HEK293T (cell line): ENCODE measurements around the gene ZCCHC14.

Experiments used
- CTCF ChIA-PET: fragments of 350-600 bp; formaldehyde crosslinking; extraction: SDS; loops from one replicate; lab custom pipeline; 2021; ENCODE audit warnings: antibody characterized with exemption, inconsistent platforms; lab: Yijun Ruan, JAX
- POLR2A ChIA-PET: fragments of 350-600 bp; formaldehyde crosslinking; extraction: SDS; loops from one replicate; lab custom pipeline; 2020; ENCODE audit warnings: antibody characterized with exemption, inconsistent platforms; lab: Yijun Ruan, JAX
- DNase-seq: peaks from one replicate; pipeline ENCODE4 v3.0.0; 2012; ENCODE audit warnings: mixed read lengths; ENCODE audit errors: extremely low spot score
- ARNT ChIP-seq: fragments of 450-650 bp; IDR thresholded peaks from 2 replicates; pipeline ENCODE4 v1.6.1; 2017; ENCODE audit warnings: mild to moderate bottlenecking
- BHLHE40 ChIP-seq: fragments of 450-650 bp; IDR thresholded peaks from 2 replicates; pipeline ENCODE4 v1.6.1; 2016; ENCODE audit warnings: mild to moderate bottlenecking, moderate library complexity, borderline replicate concordance
- CTBP1 ChIP-seq: fragments of 450-650 bp; IDR thresholded peaks from 2 replicates; pipeline ENCODE4 v1.6.1; 2016; ENCODE audit warnings: borderline replicate concordance
- ELF4 ChIP-seq: fragments of 450-650 bp; IDR thresholded peaks from 2 replicates; pipeline ENCODE4 v1.6.1; 2017; ENCODE audit warnings: antibody characterized with exemption
- FOXA1 ChIP-seq: fragments of 450-650 bp; IDR thresholded peaks from 2 replicates; pipeline ENCODE4 v1.6.1; 2016; ENCODE audit warnings: mild to moderate bottlenecking
- FOXK2 ChIP-seq: fragments of 450-650 bp; IDR thresholded peaks from 2 replicates; pipeline ENCODE4 v1.6.1; 2016; ENCODE audit warnings: mild to moderate bottlenecking
- FOXM1 ChIP-seq: fragments of 450-650 bp; IDR thresholded peaks from 2 replicates; pipeline ENCODE4 v1.6.1; 2017; ENCODE audit warnings: mild to moderate bottlenecking, borderline replicate concordance
- HDGF ChIP-seq: fragments of 450-650 bp; IDR thresholded peaks from 2 replicates; pipeline ENCODE4 v1.6.1; 2017; ENCODE audit warnings: antibody characterized with exemption, borderline replicate concordance
- L3MBTL2 ChIP-seq: fragments of 450-650 bp; conservative IDR thresholded peaks from 2 replicates; pipeline ENCODE4 v1.6.1; 2016; ENCODE audit warnings: mild to moderate bottlenecking
- LEF1 ChIP-seq: fragments of 450-650 bp; IDR thresholded peaks from 2 replicates; pipeline ENCODE4 v1.6.1; 2017; ENCODE audit warnings: mild to moderate bottlenecking, borderline replicate concordance
- NFRKB ChIP-seq: fragments of 450-650 bp; IDR thresholded peaks from 2 replicates; pipeline ENCODE4 v1.6.1; 2016; ENCODE audit warnings: mild to moderate bottlenecking, moderate library complexity
- PKNOX1 ChIP-seq: fragments of 450-650 bp; IDR thresholded peaks from 2 replicates; pipeline ENCODE4 v1.6.1; 2016
- SP1 ChIP-seq: fragments of 450-650 bp; IDR thresholded peaks from 2 replicates; pipeline ENCODE4 v1.6.1; 2017
- SUZ12 ChIP-seq: fragments of 450-650 bp; IDR thresholded peaks from 2 replicates; pipeline ENCODE4 v1.6.1; 2016; ENCODE audit warnings: mild to moderate bottlenecking
- TARDBP ChIP-seq: fragments of 450-650 bp; IDR thresholded peaks from 2 replicates; pipeline ENCODE4 v1.6.1; 2016
- ZNF384 ChIP-seq: fragments of 450-650 bp; IDR thresholded peaks from 2 replicates; pipeline ENCODE4 v1.6.1; 2016

Gene ZCCHC14

GRCh38 chr16:87418216-87418615 lies 74.6 kb downstream of the ZCCHC14 start:
- CTCF ChIA-PET: no interaction called here

GRCh38 chr16:87417528-87417910 lies 75.3 kb downstream of the ZCCHC14 start:
- ChIA-PET POLR2A (interaction anchor here (0.7 kb wide), 1 partner anchor 15 kb away, joined by 3 read pairs; no protein-coding TSS in a partner anchor), CTCF (interaction anchor here (1.3 kb wide), 1 partner anchor 219 kb away, joined by 8 read pairs; no protein-coding TSS in a partner anchor)
- TF ChIP-seq SUZ12 (no peak), NFRKB (no peak), PKNOX1 (no peak), HDGF (no peak), LEF1 (no peak), TARDBP (no peak), ELF4 (no peak), L3MBTL2 (no peak), CTBP1 (no peak), FOXK2 (no peak), ARNT (no peak)
- no peak for DNase-seq

More at GRCh38 chr16:87418216-87418615, 74.6 kb downstream of the ZCCHC14 start:
- TF ChIP-seq CTBP1 (no peak), TARDBP (no peak), FOXM1 (no peak), ELF4 (no peak), HDGF (no peak), PKNOX1 (no peak), SP1 (no peak)
- POLR2A ChIA-PET: interaction anchor here (0.7 kb wide), 1 partner anchor 16 kb away, joined by 3 read pairs; no protein-coding TSS in a partner anchor
- DNase-seq: no peak

- ChIA-PET POLR2A (no interaction called here), CTCF (interaction anchor here (0.8 to 1.3 kb wide), 5 partner anchors 23 to 219 kb away, joined by 3 to 9 read pairs (median 3); no protein-coding TSS in a partner anchor)
- no peak for DNase-seq
These were observed 75.8 kb downstream of the ZCCHC14 start for GRCh38 chr16:87416826-87417527.

GRCh38 chr16:87415441-87415840 lies 77.4 kb downstream of the ZCCHC14 start:
- POLR2A ChIA-PET: no interaction called here
- TF ChIP-seq L3MBTL2 (no peak), ARNT (no peak), HDGF (no peak), SP1 (no peak), BHLHE40 (no peak), FOXK2 (no peak), PKNOX1 (no peak), ZNF384 (no peak), NFRKB (no peak), TARDBP (no peak)
- CTCF ChIA-PET: no interaction called here
- no peak for DNase-seq

More at GRCh38 chr16:87416826-87417527, 75.8 kb downstream of the ZCCHC14 start:
- TF ChIP-seq HDGF (no peak), ELF4 (no peak), ARNT (no peak), SP1 (no peak), FOXM1 (no peak), NFRKB (no peak), LEF1 (no peak), FOXK2 (no peak), CTBP1 (no peak), L3MBTL2 (no peak), FOXA1 (no peak)

- POLR2A ChIA-PET: no interaction called here
- TF ChIP-seq SUZ12 (no peak), ELF4 (no peak), LEF1 (no peak), PKNOX1 (no peak), ARNT (no peak), TARDBP (no peak), FOXK2 (no peak), ZNF384 (no peak), SP1 (no peak), HDGF (no peak)
- DNase-seq: no peak
- CTCF ChIA-PET: no interaction called here
These were observed 78.6 kb downstream of the ZCCHC14 start for GRCh38 chr16:87414251-87414680.

GRCh38 chr16:87412996-87413421 lies 79.8 kb downstream of the ZCCHC14 start:
- CTCF ChIA-PET: no interaction called here
- POLR2A ChIA-PET: no interaction called here
- no peak for DNase-seq
- TF ChIP-seq FOXK2 (no peak), TARDBP (no peak), PKNOX1 (no peak), FOXM1 (no peak), SUZ12 (no peak), HDGF (no peak), ARNT (no peak), ZNF384 (no peak), L3MBTL2 (no peak), NFRKB (no peak), BHLHE40 (no peak), FOXA1 (no peak), LEF1 (no peak), ELF4 (no peak), CTBP1 (no peak), SP1 (no peak)
